NCI-H1092 treated with DMSO at 0.1 percent for 48 hours (cell line): ENCODE measurements around the gene NOLC1.
A peak's percentile ranks its signal among the peaks of the same experiment; 100 is the strongest.
"Not testable (repeated sequence)": the region's sequence is repeated elsewhere in the genome, so short reads cannot be mapped to it uniquely, and the experiment has no call there.

Experiments used
- DNase-seq: peaks from one replicate; lab custom pipeline; 2025; lab: John Stamatoyannopoulos, UW

Gene NOLC1

GRCh38 chr10:102154466-102155116, 2.4 kb downstream of the NOLC1 start:
- no peak for DNase-seq

- peak; percentile 68 for DNase-seq
These were observed 5.0 kb downstream of the NOLC1 start for GRCh38 chr10:102157224-102157623.

GRCh38 chr10:102159051-102159597, 6.9 kb downstream of the NOLC1 start:
- DNase-seq = no peak

- no peak for DNase-seq
These were observed 7.6 kb downstream of the NOLC1 start for GRCh38 chr10:102159831-102160230.

- no peak for DNase-seq
These were observed 11.3 kb downstream of the NOLC1 start for GRCh38 chr10:102163342-102163989.

- no peak for DNase-seq
These were observed 15.7 kb downstream of the NOLC1 start for GRCh38 chr10:102167861-102168260.

- DNase-seq = no peak
These were observed 18.4 kb downstream of the NOLC1 start for GRCh38 chr10:102170602-102171001.

- no peak for DNase-seq
These were observed 20.1 kb downstream of the NOLC1 start for GRCh38 chr10:102172288-102172687.

- no peak for DNase-seq
These were observed 23.2 kb downstream of the NOLC1 start for GRCh38 chr10:102175415-102175814.

- no peak for DNase-seq
These were observed 32.4 kb downstream of the NOLC1 start for GRCh38 chr10:102184606-102185005.

GRCh38 chr10:102185272-102185671, 33.1 kb downstream of the NOLC1 start:
- DNase-seq = no peak

GRCh38 chr10:102185811-102186527, 33.8 kb downstream of the NOLC1 start:
- no peak for DNase-seq

- no peak for DNase-seq
These were observed 36.2 kb downstream of the NOLC1 start for GRCh38 chr10:102188298-102188940.

- not testable (repeated sequence) for DNase-seq
These were observed 37.0 kb downstream of the NOLC1 start for GRCh38 chr10:102188941-102189898.

GRCh38 chr10:102191956-102192355, 39.8 kb downstream of the NOLC1 start:
- DNase-seq = no peak

GRCh38 chr10:102195296-102195870, 43.2 kb downstream of the NOLC1 start:
- no peak for DNase-seq

GRCh38 chr10:102196893-102197292, 44.7 kb downstream of the NOLC1 start:
- DNase-seq = no peak

- no peak for DNase-seq
These were observed 45.8 kb downstream of the NOLC1 start for GRCh38 chr10:102198027-102198426.

GRCh38 chr10:102200751-102201640, 48.8 kb downstream of the NOLC1 start:
- DNase-seq = no peak

- no peak for DNase-seq
These were observed 50.2 kb downstream of the NOLC1 start for GRCh38 chr10:102202386-102202785.
